Endothelial cell of umbilical vein (primary cell): Measurements from ENCODE around the gene GALK2. TPM values are rescaled to one million over a fixed set of nuclear protein-coding genes. Genes with fewer than 3 reads are reported as not detected.

Experiments
- BruUV-seq: library from RNA; stranded (reverse); fragments of 400-500 nt; replicated peaks from 2 replicates; lab custom pipeline; 2021; lab: Mats Ljungman, UMichigan
- CTCF ChIA-PET: fragments of 300-600, 350-600 bp; sonication (Branson Sonifier 250); formaldehyde crosslinking; loops from one replicate; lab custom pipeline; 2021; ENCODE audit warnings: antibody characterized with exemption, inconsistent platforms; lab: Charles Lee
- POLR2A ChIA-PET: fragments of 300-600, 350-600 bp; sonication (Branson Sonifier 250); formaldehyde crosslinking; loops from one replicate; lab custom pipeline; 2021; ENCODE audit warnings: antibody characterized with exemption, inconsistent platforms; lab: Charles Lee
- DNase-seq: peaks from one replicate; pipeline ENCODE4 v3.0.0-alpha.2; 2011; ENCODE audit warnings: low read depth, low spot score
- FAIRE-seq: peaks from 2 replicates; lab custom pipeline; 2011; peaks lifted over from hg19 to GRCh38; lab: Jason Lieb, UNC
- H2AFZ ChIP-seq: 2 replicates; pipeline ENCODE4 v1.6.0; 2012; ENCODE audit warnings: low read depth, low read length, control low read depth, inconsistent platforms
- H3K27ac ChIP-seq: 2 replicates; pipeline ENCODE4 v1.5.1; 2011; ENCODE audit warnings: low read depth, mild to moderate bottlenecking, control low read depth, low read length, moderate library complexity; ENCODE audit not compliant: insufficient read depth
- H3K27me3 ChIP-seq, 2 experiments: 2 replicates each; pipeline versions ENCODE4 v1.6.0 to v1.6.1; 2011; ENCODE audit warnings: low read length in 2 of 2, mixed read lengths in 1 of 2; ENCODE audit not compliant: control insufficient read depth in 2 of 2, insufficient read depth in 2 of 2
- H3K36me3 ChIP-seq, 2 experiments: 2 replicates in 1 of 2; 3 replicates in 1 of 2; pipeline ENCODE4 v1.5.1; 2011; ENCODE audit warnings: low read length in 2 of 2, mild to moderate bottlenecking in 1 of 2, moderate library complexity in 1 of 2; ENCODE audit not compliant: control insufficient read depth in 2 of 2, insufficient read depth in 2 of 2; ENCODE audit errors: extremely low read depth in 1 of 2
- H3K4me1 ChIP-seq: 3 replicates; pipeline ENCODE4 v1.5.1; 2011; ENCODE audit warnings: mild to moderate bottlenecking, low read length; ENCODE audit not compliant: control insufficient read depth, insufficient read depth; ENCODE audit errors: extremely low read depth
- H3K4me2 ChIP-seq: 2 replicates; pipeline ENCODE4 v1.6.1; 2011; ENCODE audit warnings: low read length, control low read depth, mixed read lengths; ENCODE audit not compliant: insufficient read depth
- H3K4me3 ChIP-seq, 3 experiments: fragments of 200-600 bp in 1 of 3; sonication (generic), shearing (Covaris generic) in 1 of 3; replicated peaks in 1 of 3; 2 replicates each; pipeline ENCODE4 v1.5.1; 2011 to 2016; ENCODE audit warnings: control low read depth in 3 of 3, low read length in 3 of 3, mild to moderate bottlenecking in 2 of 3, inconsistent platforms in 1 of 3, low read depth in 1 of 3, moderate library complexity in 1 of 3; ENCODE audit not compliant: insufficient read depth in 1 of 3
- H3K79me2 ChIP-seq: 2 replicates; pipeline ENCODE4 v1.6.0; 2012; ENCODE audit warnings: low read length, inconsistent platforms; ENCODE audit not compliant: control insufficient read depth, insufficient read depth
- H3K9ac ChIP-seq: replicated peaks from 2 replicates; pipeline ENCODE3; 2011; ENCODE audit warnings: low read length, control low read depth; ENCODE audit not compliant: insufficient read depth; ENCODE audit errors: extremely low read depth
- H3K9me1 ChIP-seq: replicated peaks from 3 replicates; pipeline ENCODE4 v1.6.0; 2011; ENCODE audit warnings: mild to moderate bottlenecking, low read length; ENCODE audit not compliant: control insufficient read depth, insufficient read depth; ENCODE audit errors: extremely low read depth
- H3K9me3 ChIP-seq: replicated peaks from 2 replicates; pipeline ENCODE4 v1.5.1; 2012; ENCODE audit warnings: low read length, inconsistent platforms; ENCODE audit not compliant: control insufficient read depth, insufficient read depth
- H4K20me1 ChIP-seq: replicated peaks from 2 replicates; pipeline ENCODE3; 2011; ENCODE audit warnings: mild to moderate bottlenecking, low read length; ENCODE audit not compliant: control insufficient read depth, insufficient read depth; ENCODE audit errors: extremely low read depth
- CTCF ChIP-seq, 2 donors: IDR thresholded peaks; 1 replicate in 1 of 2; 2 replicates in 1 of 2; pipeline ENCODE4 v1.5.1; 2011; ENCODE audit warnings: low read length in 2 of 2, mild to moderate bottlenecking in 2 of 2, moderate library complexity in 2 of 2, control low read depth in 1 of 2, inconsistent platforms in 1 of 2, low read depth in 1 of 2; ENCODE audit not compliant: insufficient read depth in 1 of 2; ENCODE audit errors: extremely low read depth in 1 of 2
- EZH2 ChIP-seq: IDR thresholded peaks from 2 replicates; pipeline ENCODE4 v1.6.1; 2012; ENCODE audit warnings: borderline replicate concordance, low read depth, mild to moderate bottlenecking, moderate library complexity, low read length, inconsistent platforms; ENCODE audit not compliant: severe bottlenecking
- GATA2 ChIP-seq: IDR thresholded peaks from 2 replicates; pipeline ENCODE4 v1.7.0; 2011; ENCODE audit warnings: low read depth, mild to moderate bottlenecking, moderate library complexity, mixed read lengths, low read length; ENCODE audit not compliant: insufficient read length, insufficient read depth
- JUN ChIP-seq: IDR thresholded peaks from 2 replicates; pipeline ENCODE4 v1.6.1; 2011; ENCODE audit warnings: borderline replicate concordance, low read depth; ENCODE audit not compliant: insufficient read length, insufficient read depth
- MYC ChIP-seq: IDR thresholded peaks from one replicate; pipeline ENCODE4 v1.6.1; 2011; ENCODE audit warnings: mild to moderate bottlenecking, low read depth, low read length
- POLR2A ChIP-seq: IDR thresholded peaks from 2 replicates; pipeline ENCODE4 v1.6.1; 2012; ENCODE audit warnings: low read depth, mild to moderate bottlenecking, control low read depth, low read length
- POLR2AphosphoS5 ChIP-seq: IDR thresholded peaks from 2 replicates; pipeline ENCODE4 v1.6.1; 2012; ENCODE audit warnings: low read depth, mild to moderate bottlenecking, control low read depth, low read length, moderate library complexity; ENCODE audit not compliant: insufficient read depth
- dilution Hi-C: fragments of 300-500 bp; cut with MboI; formaldehyde crosslinking; loops from one replicate; pipeline ENCODE4 v1.15.0; 2019; ENCODE audit warnings: low sequenced_read_pairs; ENCODE audit not compliant: extremely low pct_ligation_motif_present
- intact Hi-C: fragments of 100-400 bp; cut with micrococcal nuclease; formaldehyde crosslinking; loops from one replicate; pipeline ENCODE4 v1.10.0; 2022
- polyA plus RNA-seq, 4 experiments: library from polyadenylated mRNA; depleted of rRNA in 3 of 4; stranded (reverse) in 3 of 4; unstranded in 1 of 4; fragments of >200 nt; gene quantifications; 2 replicates each; pipeline versions ENCODE4 v1.2.1 to v1.2.3, GENCODE V29; 2011 to 2012; ENCODE audit warnings: missing spikeins in 1 of 4
- total RNA-seq: library from RNA; stranded (reverse); gene quantifications from 2 replicates; pipeline ENCODE4 v1.2.3, GENCODE V29; 2021
- TF ChIP-seq, protein P1 (sequence below): IDR thresholded peaks from 2 replicates; pipeline ENCODE4 v1.6.1; 2011; ENCODE audit not compliant: insufficient read depth, insufficient read length

The GALK2 gene
- total and polyA plus RNA-seq, 2 donors (not counting 3 experiments of a cell fraction or from before 2014, with no cell fraction given), result 19.9 to 31.3 TPM

DNA sequence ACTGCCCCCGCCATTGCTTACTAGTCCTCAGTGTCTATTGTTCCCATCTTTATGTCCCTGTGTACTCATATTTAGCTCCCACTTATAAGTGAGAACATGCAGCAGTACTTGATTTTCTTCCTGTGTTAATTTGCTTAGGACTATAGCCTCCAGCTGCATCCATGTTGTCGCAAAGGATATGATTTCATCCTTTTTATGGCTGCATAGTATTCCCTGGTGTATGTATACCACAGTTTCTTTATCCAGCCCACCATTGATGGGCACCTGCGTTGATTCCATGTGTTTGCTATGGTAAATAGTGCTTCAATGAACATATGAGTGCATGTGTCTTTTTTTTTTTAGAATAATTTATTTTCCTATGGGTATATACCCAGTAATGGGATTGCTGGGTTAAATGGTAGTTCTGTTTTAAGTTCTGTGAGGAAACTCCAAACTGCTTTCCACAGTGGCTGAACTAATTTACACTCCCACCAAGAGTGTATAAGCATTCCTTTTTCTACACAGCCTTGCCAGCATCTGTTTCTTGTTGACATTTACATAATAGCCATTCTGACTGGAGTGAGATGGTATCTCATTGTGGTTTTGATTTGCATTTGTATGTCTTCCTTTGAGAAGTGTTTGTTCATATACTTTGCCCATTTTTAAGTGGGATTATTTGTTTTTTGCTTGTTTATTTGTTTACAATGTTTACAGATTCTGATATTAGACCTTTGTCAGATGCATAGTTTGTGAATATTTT is 53.7 kb downstream of the GALK2 start:
- Histone ChIP-seq H3K4me1 (no peaks in the 10 kb centered on the region), H3K9ac (no peak overlapping the region), H3K4me3 (no peak overlapping the region), H3K9me3 (no peaks in the 10 kb centered on the region), H3K4me2 (no peak overlapping the region), H2AFZ (no peak overlapping the region), H3K79me2 (peaks cover 6% of the 10 kb centered on the region), H3K27me3 (no peaks in the 10 kb centered on the region), H3K27ac (no peak overlapping the region), H3K9me1 (no peaks in the 10 kb centered on the region), H4K20me1 (no peaks in the 10 kb centered on the region), H3K36me3 (no peaks in the 10 kb centered on the region)
- POLR2A ChIA-PET, result no interaction called here
- dilution Hi-C loops, result no loop called here
- TF ChIP-seq GATA2 (no peak), CTCF (IDR thresholded peaks at IDR 0.05; ENCODE audit: extremely low read depth in 1 of 2, insufficient read depth in 1 of 2, low read depth in 1 of 2, low read length in 2 of 2) (no peak), POLR2AphosphoS5 (no peak), POLR2A (no peak), EZH2 (no peak), MYC (no peak), JUN (no peak)
- TF ChIP-seq, protein P1, sequence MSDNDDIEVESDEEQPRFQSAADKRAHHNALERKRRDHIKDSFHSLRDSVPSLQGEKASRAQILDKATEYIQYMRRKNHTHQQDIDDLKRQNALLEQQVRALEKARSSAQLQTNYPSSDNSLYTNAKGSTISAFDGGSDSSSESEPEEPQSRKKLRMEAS, result no peak
- intact Hi-C loops, result loop anchor here (10.0 kb wide), 1 partner anchor 179 kb away; the partner anchor contains the start of gene SECISBP2L
- CTCF ChIA-PET, result no interaction called here
- DNase-seq (no peak), FAIRE-seq (no peak)
- BruUV-seq, result no TSS peak
